H9 (cell line): ENCODE measurements around the gene TLX1. TPM values are rescaled to one million over a fixed set of nuclear protein-coding genes. Genes with fewer than 3 reads are reported as not detected.

ENCODE experiments used
- DNase-seq: peaks from one replicate; pipeline ENCODE4 v3.0.0-alpha.2; 2017
- H2AFZ ChIP-seq: one replicate; pipeline ENCODE4 v1.6.1; 2013; ENCODE audit warnings: mild to moderate bottlenecking, low read length, control low read depth, moderate library complexity
- H2AK5ac ChIP-seq: 2 replicates; pipeline ENCODE4 v1.6.1; 2013; ENCODE audit warnings: low read length, control low read depth, mixed read lengths; ENCODE audit not compliant: insufficient read length
- H2BK120ac ChIP-seq: one replicate; pipeline ENCODE4 v1.6.1; 2013; ENCODE audit warnings: low read depth, mild to moderate bottlenecking, low read length, control low read depth, inconsistent platforms; ENCODE audit not compliant: poor library complexity, severe bottlenecking
- H2BK12ac ChIP-seq: 2 replicates; pipeline ENCODE4 v1.6.1; 2013; ENCODE audit warnings: low read length, control low read depth, mixed read lengths, low read depth; ENCODE audit not compliant: insufficient read length
- H2BK15ac ChIP-seq: 2 replicates; pipeline ENCODE4 v1.6.1; 2013; ENCODE audit warnings: low read depth, low read length, control low read depth
- H2BK20ac ChIP-seq: one replicate; pipeline ENCODE4 v1.6.1; 2013; ENCODE audit warnings: low read depth, mild to moderate bottlenecking, low read length, control low read depth, inconsistent platforms; ENCODE audit not compliant: poor library complexity, severe bottlenecking
- H2BK5ac ChIP-seq: 2 replicates; pipeline ENCODE4 v1.6.1; 2013; ENCODE audit warnings: low read length, control low read depth, mixed read lengths; ENCODE audit not compliant: insufficient read length
- H3K14ac ChIP-seq: 2 replicates; pipeline ENCODE4 v1.6.1; 2013; ENCODE audit warnings: low read length, control low read depth; ENCODE audit not compliant: insufficient read depth
- H3K18ac ChIP-seq: 2 replicates; pipeline ENCODE4 v1.6.1; 2013; ENCODE audit warnings: low read depth, mild to moderate bottlenecking, mixed read lengths, low read length, control low read depth; ENCODE audit not compliant: insufficient read length
- H3K23ac ChIP-seq: 2 replicates; pipeline ENCODE4 v1.6.1; 2013; ENCODE audit warnings: low read length, control low read depth, mixed read lengths, low read depth; ENCODE audit not compliant: insufficient read length
- H3K23me2 ChIP-seq: 2 replicates; pipeline ENCODE4 v1.6.1; 2013; ENCODE audit warnings: low read depth, mild to moderate bottlenecking, mixed read lengths, low read length, control low read depth; ENCODE audit not compliant: insufficient read length, poor library complexity, severe bottlenecking
- H3K27ac ChIP-seq: 2 replicates; pipeline ENCODE4 v1.5.1; 2013; ENCODE audit warnings: low read length, control low read depth, mixed read lengths, low read depth; ENCODE audit not compliant: insufficient read length
- H3K27me3 ChIP-seq: 2 replicates; pipeline ENCODE4 v1.6.1; 2013; ENCODE audit warnings: low read length, control low read depth, inconsistent platforms; ENCODE audit not compliant: insufficient read depth
- H3K4ac ChIP-seq: 2 replicates; pipeline ENCODE4 v1.6.1; 2013; ENCODE audit warnings: low read depth, mild to moderate bottlenecking, control low read depth, inconsistent platforms, low read length, moderate library complexity
- H3K4me1 ChIP-seq: 2 replicates; pipeline ENCODE4 v1.6.1; 2013; ENCODE audit warnings: low read length, control low read depth, inconsistent platforms; ENCODE audit not compliant: insufficient read depth
- H3K4me2 ChIP-seq: 2 replicates; pipeline ENCODE4 v1.6.1; 2013; ENCODE audit warnings: low read length, control low read depth, mixed read lengths; ENCODE audit not compliant: insufficient read length, insufficient read depth
- H3K56ac ChIP-seq: 2 replicates; pipeline ENCODE4 v1.6.1; 2013; ENCODE audit warnings: low read depth, mild to moderate bottlenecking, mixed read lengths, low read length, control low read depth; ENCODE audit not compliant: insufficient read length
- H3K79me1 ChIP-seq: 2 replicates; pipeline ENCODE4 v1.6.1; 2013; ENCODE audit warnings: low read depth, mild to moderate bottlenecking, moderate library complexity, low read length, control low read depth, inconsistent platforms; ENCODE audit not compliant: insufficient read depth, poor library complexity, severe bottlenecking
- H3K79me2 ChIP-seq: 2 replicates; pipeline ENCODE4 v1.6.1; 2013; ENCODE audit warnings: low read length, control low read depth, inconsistent platforms; ENCODE audit not compliant: insufficient read depth
- H3K9ac ChIP-seq: 2 replicates; pipeline ENCODE4 v1.6.1; 2013; ENCODE audit warnings: low read length, control low read depth, mixed read lengths; ENCODE audit not compliant: insufficient read length; ENCODE audit errors: extremely low read depth
- H3K9me3 ChIP-seq: one replicate; pipeline ENCODE4 v1.6.1; 2013; ENCODE audit warnings: low read depth, low read length, inconsistent platforms; ENCODE audit not compliant: control insufficient read depth
- H3T11ph ChIP-seq: one replicate; pipeline ENCODE4 v1.6.1; 2013; ENCODE audit warnings: mild to moderate bottlenecking, low read length, control low read depth, inconsistent platforms
- H4K20me1 ChIP-seq: one replicate; pipeline ENCODE4 v1.6.1; 2013; ENCODE audit not compliant: control insufficient read depth, insufficient read length, insufficient read depth
- H4K5ac ChIP-seq: 2 replicates; pipeline ENCODE4 v1.6.1; 2013; ENCODE audit warnings: low read depth, mild to moderate bottlenecking, mixed read lengths, low read length, control low read depth; ENCODE audit not compliant: insufficient read length
- H4K8ac ChIP-seq: replicated peaks from 2 replicates; pipeline ENCODE4 v1.6.1; 2013; ENCODE audit warnings: low read length, control low read depth, mixed read lengths, low read depth; ENCODE audit not compliant: insufficient read length
- H4K91ac ChIP-seq: 2 replicates; pipeline ENCODE4 v1.6.1; 2013; ENCODE audit warnings: low read depth, mild to moderate bottlenecking, moderate library complexity, mixed read lengths, low read length, control low read depth; ENCODE audit not compliant: insufficient read length
- H3K27ac Mint-ChIP-seq, 3 experiments: 2 replicates in 2 of 3; 3 replicates in 1 of 3; pipeline ENCODE4 v1.8.0; 2020 to 2021; ENCODE audit warnings: mixed read lengths in 3 of 3, mild to moderate bottlenecking in 1 of 3, moderate library complexity in 1 of 3
- H3K27me3 Mint-ChIP-seq: 2 replicates; pipeline ENCODE4 v1.8.0; 2021; ENCODE audit warnings: low read depth, mild to moderate bottlenecking, moderate library complexity, mixed read lengths
- H3K36me3 Mint-ChIP-seq, 3 experiments: 2 replicates in 2 of 3; 3 replicates in 1 of 3; pipeline ENCODE4 v1.8.0; 2020 to 2021; ENCODE audit warnings: low read depth in 3 of 3, mixed read lengths in 3 of 3; ENCODE audit not compliant: insufficient read depth in 1 of 3
- H3K4me1 Mint-ChIP-seq, 2 experiments: 2 replicates each; pipeline ENCODE4 v1.8.0; 2020; ENCODE audit warnings: mixed read lengths in 2 of 2
- H3K4me3 Mint-ChIP-seq, 2 experiments: 2 replicates in 1 of 2; 3 replicates in 1 of 2; pipeline ENCODE4 v1.8.0; 2020 to 2021; ENCODE audit warnings: mild to moderate bottlenecking in 2 of 2, mixed read lengths in 2 of 2, moderate library complexity in 1 of 2
- H3K9me3 Mint-ChIP-seq, 2 experiments: 2 replicates in 1 of 2; 3 replicates in 1 of 2; pipeline ENCODE4 v1.8.0; 2020; ENCODE audit warnings: mild to moderate bottlenecking in 2 of 2, mixed read lengths in 2 of 2, moderate library complexity in 1 of 2
- CTCF ChIP-seq: fragments of 200-600 bp; sonication (generic); conservative IDR thresholded peaks from 3 replicates; pipeline ENCODE4 v1.8.0; 2021; ENCODE audit warnings: antibody characterized with exemption, mild to moderate bottlenecking
- WGBS: extraction: QIAGEN DNeasy Blood & Tissue Kit; methylation state at CpG from one replicate; pipeline ENCODE4 v1.1.7; 2013; ENCODE audit warnings: missing lambda C conversion rate, low lambda C conversion rate, mixed read lengths; ENCODE audit not compliant: insufficient read length; ENCODE audit errors: extremely low coverage; 5-methylcytosine and 5-hydroxymethylcytosine counted together
- total RNA-seq: library from RNA; stranded (reverse); gene quantifications from 2 replicates; pipeline ENCODE4 v1.2.1, GENCODE V29; 2021

TLX1 gene
- total RNA-seq, 1 experiment from 2014 or later: not detected

DNA sequence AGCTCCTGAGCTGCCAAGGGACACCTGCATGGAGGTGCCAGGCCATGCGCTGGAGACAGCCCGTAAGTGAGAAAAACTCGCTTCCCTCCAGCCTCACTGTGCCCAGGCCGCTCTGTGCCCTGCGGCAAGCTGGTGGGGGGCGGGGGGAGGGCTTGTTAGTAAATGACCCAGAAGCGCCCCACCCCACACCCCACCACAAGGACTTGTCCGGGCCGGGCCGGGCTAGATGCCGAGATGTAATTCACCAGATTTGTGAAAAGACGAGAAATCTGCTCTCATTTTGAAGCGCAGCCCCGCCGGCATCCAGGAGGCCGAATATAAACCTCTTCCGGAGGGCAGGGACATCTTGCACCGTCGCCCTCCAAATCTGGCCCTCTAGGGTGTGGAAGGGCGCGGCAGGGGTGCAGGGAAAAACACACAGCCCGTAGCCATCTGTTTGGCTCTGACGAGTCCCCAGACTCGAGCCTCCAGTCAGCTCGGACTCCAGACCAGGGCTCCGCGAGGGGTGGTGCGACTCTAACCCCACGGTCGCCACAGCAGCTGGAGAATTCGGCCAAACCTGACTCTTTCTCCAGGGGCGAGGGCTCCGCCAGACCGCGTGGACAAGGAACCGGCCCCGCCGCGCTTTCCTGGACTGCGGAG lies 14.8 kb downstream of the TLX1 start:
- no peak for TF ChIP-seq CTCF
- Histone ChIP-seq H3K23ac (no peak overlapping the region), H2BK20ac (no peak overlapping the region), H4K20me1 (no peaks in the 10 kb centered on the region), H4K91ac (no peak overlapping the region), H4K5ac (no peak overlapping the region), H4K8ac (no peak overlapping the region), H3K9me3 (no peaks in the 10 kb centered on the region), H3K9ac (no peak overlapping the region), H3K79me1 (no peaks in the 10 kb centered on the region), H3K27me3 (peaks cover 84% of the 10 kb centered on the region), H2BK5ac (no peak overlapping the region), H3K4me1 (no peaks in the 10 kb centered on the region), H3K23me2 (peaks cover 7% of the 10 kb centered on the region), H2BK15ac (no peak overlapping the region), H2AFZ (no peak overlapping the region), H3T11ph (no peak overlapping the region), H2BK12ac (no peak overlapping the region), H3K79me2 (no peaks in the 10 kb centered on the region), H3K18ac (no peak overlapping the region), H3K14ac (no peak overlapping the region), H3K56ac (no peak overlapping the region), H2AK5ac (no peak overlapping the region), H2BK120ac (no peak overlapping the region), H3K27ac (no peak overlapping the region), H3K4ac (no peak overlapping the region), H3K4me2 (peak overlapping the region; percentile 50)
- Mint-ChIP-seq H3K27ac (no peak overlapping the region), H3K9me3 (peaks cover 4% of the 10 kb centered on the region in 2 experiments; a peak in 3 of 5 replicates), H3K4me1 (peaks cover 2 to 12% of the 10 kb centered on the region in 2 experiments; a peak in 3 of 4 replicates), H3K4me3 (peak overlapping the region in 1 of 2 experiments; percentile 38; a peak in 2 of 5 replicates), H3K36me3 (no peaks in the 10 kb centered on the region; a peak in 1 of 7 replicates), H3K27me3 (peaks cover 99% of the 10 kb centered on the region)
- no CpG with 5 or more reads among the region's 40 CpGs for WGBS
- DNase-seq: no peak
